Natural killer cell (primary cell): Measurements from ENCODE around the gene LEKR1. TPM values are rescaled to one million over a fixed set of nuclear protein-coding genes. Genes with fewer than 3 reads are reported as not detected.
A peak's percentile ranks its signal among the peaks of the same experiment; 100 is the strongest.

Experiments used
- ATAC-seq, 3 donors: fragments of 150-1000 bp in 2 of 3; fragments of 200-7000 bp in 1 of 3; cut with Tn5 transposase; 1 replicate in 1 of 3; 2 replicates in 2 of 3; pipeline ENCODE4 v1.10.0; 2021; ENCODE audit warnings: mild to moderate bottlenecking in 2 of 3, moderate library complexity in 2 of 3
- DNase-seq, 2 donors: peaks; one replicate each; pipeline versions ENCODE4 v3.0.0 to v3.0.0-alpha.2; 2013 to 2021; ENCODE audit warnings: mixed read lengths in 1 of 2
- H3K27ac ChIP-seq: one replicate; pipeline ENCODE4 v1.5.1; 2013; ENCODE audit warnings: mild to moderate bottlenecking, low read length
- H3K27me3 ChIP-seq: one replicate; pipeline ENCODE4 v1.6.1; 2013; ENCODE audit warnings: low read length; ENCODE audit not compliant: control insufficient read depth, insufficient read depth
- H3K36me3 ChIP-seq: one replicate; pipeline ENCODE4 v1.6.1; 2013; ENCODE audit warnings: low read length; ENCODE audit not compliant: control insufficient read depth, insufficient read depth
- H3K4me1 ChIP-seq: one replicate; pipeline ENCODE4 v1.6.1; 2013; ENCODE audit warnings: low read length; ENCODE audit not compliant: control insufficient read depth, insufficient read depth
- H3K4me3 ChIP-seq: one replicate; pipeline ENCODE4 v1.5.1; 2013; ENCODE audit warnings: low read length
- H3K9me3 ChIP-seq: one replicate; pipeline ENCODE4 v1.6.1; 2013; ENCODE audit warnings: low read length; ENCODE audit not compliant: control insufficient read depth, insufficient read depth
- H3K27ac Mint-ChIP-seq, 2 donors: one replicate each; pipeline ENCODE4 v1.8.0; 2022; ENCODE audit warnings: mild to moderate bottlenecking in 2 of 2, mixed read lengths in 2 of 2, moderate library complexity in 1 of 2
- H3K27me3 Mint-ChIP-seq, 2 donors: one replicate each; pipeline ENCODE4 v1.8.0; 2022; ENCODE audit warnings: low read depth in 2 of 2, mixed read lengths in 2 of 2
- H3K36me3 Mint-ChIP-seq: one replicate; pipeline ENCODE4 v1.8.0; 2022; ENCODE audit warnings: mixed read lengths
- H3K4me1 Mint-ChIP-seq, 2 donors: one replicate each; pipeline ENCODE4 v1.8.0; 2022; ENCODE audit warnings: mixed read lengths in 2 of 2
- H3K4me3 Mint-ChIP-seq: one replicate; pipeline ENCODE4 v1.8.0; 2022; ENCODE audit warnings: mild to moderate bottlenecking, moderate library complexity, mixed read lengths
- H3K9me3 Mint-ChIP-seq, 2 donors: one replicate each; pipeline ENCODE4 v1.8.0; 2022; ENCODE audit warnings: mixed read lengths in 2 of 2
- WGBS: methylation state at CpG from one replicate; pipeline ENCODE4 v1.1.7; 2013; ENCODE audit warnings: missing lambda C conversion rate; ENCODE audit not compliant: insufficient coverage; 5-methylcytosine and 5-hydroxymethylcytosine counted together
- intact Hi-C: fragments of 100-400 bp; cut with micrococcal nuclease; formaldehyde crosslinking; loops from one replicate; pipeline ENCODE4 v1.14.2; 2022
- total RNA-seq, 4 donors: library from RNA; stranded (reverse); fragments of 120-200 nt in 1 of 4; gene quantifications; one replicate each; pipeline versions ENCODE4 v1.2.3 to v1.2.4, GENCODE V29; 2013 to 2022
- TF ChIP-seq, protein P1 (sequence below): fragments of 200-600 bp; IDR thresholded peaks from one replicate; pipeline ENCODE4 v1.8.0; 2022; ENCODE audit warnings: antibody characterized with exemption

LEKR1 gene
- 1 to 10 TPM; 1.1 to 1.7 (median 1.2) TPM for total RNA-seq
- total RNA-seq (2013): 3.4 TPM

DNA sequence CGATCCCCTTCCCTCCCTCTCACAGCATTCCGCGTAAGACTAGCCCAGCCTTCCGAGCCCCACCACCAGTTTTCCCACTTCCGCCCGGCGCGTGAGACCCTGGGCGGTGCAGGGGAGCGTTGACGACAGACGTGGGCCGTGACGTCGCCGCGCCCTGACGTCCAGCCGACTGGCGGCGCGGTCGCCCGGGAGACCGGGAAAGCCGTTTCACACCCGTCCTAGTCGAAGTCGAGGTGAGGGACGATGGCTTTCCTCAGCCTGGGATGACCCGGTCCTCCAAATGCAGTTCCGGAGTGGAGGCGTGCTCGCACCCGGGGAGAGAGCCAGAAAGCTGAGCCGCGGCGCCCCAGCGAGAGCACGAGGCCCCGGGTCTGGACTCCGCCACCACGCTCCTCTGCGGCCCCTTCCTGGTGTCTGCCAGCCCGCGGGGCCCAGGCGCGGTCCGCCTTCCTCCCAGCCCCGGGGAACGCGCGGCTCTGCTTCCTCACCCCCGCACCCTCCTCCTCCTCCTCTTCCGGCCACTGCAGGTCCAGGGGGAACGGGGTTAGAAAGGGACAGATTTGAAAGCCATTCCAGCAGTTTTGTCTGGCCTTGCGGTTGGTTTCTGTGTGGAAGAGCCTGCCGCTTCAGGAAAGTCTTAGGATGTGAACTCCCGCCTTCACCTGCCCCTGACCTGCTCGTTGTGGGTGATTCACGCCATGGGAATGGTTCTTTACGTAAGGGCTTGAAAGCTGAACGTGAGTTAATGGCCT, at the start of gene LEKR1:
LEKR1 (plus strand) TSS at position 210 of the 752 bp plus-strand sequence. CDS start 2,977 bp downstream, outside the sequence.
- Histone ChIP-seq H3K4me1 (peaks cover 9% of the 10 kb centered on the region), H3K36me3 (no peaks in the 10 kb centered on the region), H3K9me3 (no peaks in the 10 kb centered on the region), H3K27me3 (no peaks in the 10 kb centered on the region), H3K27ac (peak within 1 kb of the TSS; percentile 89), H3K4me3 (peak within 1 kb of the TSS; percentile 77)
- peak within 1 kb of the TSS; percentile 96 for H3K4me3 Mint-ChIP-seq
- no peaks in the 10 kb centered on the region for H3K9me3 Mint-ChIP-seq
- peaks cover 16 to 29% of the 10 kb centered on the region in 2 donors for H3K4me1 Mint-ChIP-seq
- intact Hi-C loops: loop anchor here (10.0 kb wide), 1 partner anchor 272 kb away; the partner anchor contains the start of gene SSR3
- WGBS: under 1% methylated on average over 63 of the region's 63 CpGs
- no peaks in the 10 kb centered on the region for H3K27me3 Mint-ChIP-seq
- TF ChIP-seq, protein P1, sequence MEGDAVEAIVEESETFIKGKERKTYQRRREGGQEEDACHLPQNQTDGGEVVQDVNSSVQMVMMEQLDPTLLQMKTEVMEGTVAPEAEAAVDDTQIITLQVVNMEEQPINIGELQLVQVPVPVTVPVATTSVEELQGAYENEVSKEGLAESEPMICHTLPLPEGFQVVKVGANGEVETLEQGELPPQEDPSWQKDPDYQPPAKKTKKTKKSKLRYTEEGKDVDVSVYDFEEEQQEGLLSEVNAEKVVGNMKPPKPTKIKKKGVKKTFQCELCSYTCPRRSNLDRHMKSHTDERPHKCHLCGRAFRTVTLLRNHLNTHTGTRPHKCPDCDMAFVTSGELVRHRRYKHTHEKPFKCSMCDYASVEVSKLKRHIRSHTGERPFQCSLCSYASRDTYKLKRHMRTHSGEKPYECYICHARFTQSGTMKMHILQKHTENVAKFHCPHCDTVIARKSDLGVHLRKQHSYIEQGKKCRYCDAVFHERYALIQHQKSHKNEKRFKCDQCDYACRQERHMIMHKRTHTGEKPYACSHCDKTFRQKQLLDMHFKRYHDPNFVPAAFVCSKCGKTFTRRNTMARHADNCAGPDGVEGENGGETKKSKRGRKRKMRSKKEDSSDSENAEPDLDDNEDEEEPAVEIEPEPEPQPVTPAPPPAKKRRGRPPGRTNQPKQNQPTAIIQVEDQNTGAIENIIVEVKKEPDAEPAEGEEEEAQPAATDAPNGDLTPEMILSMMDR: no peak
- H3K27ac Mint-ChIP-seq: peak within 1 kb of the TSS; percentile 91 to 96
- ATAC-seq: peak; percentile 73 to 81 (median 74)
- peak; percentile 63 to 90 for DNase-seq
- H3K36me3 Mint-ChIP-seq: no peaks in the 10 kb centered on the region

DNA sequence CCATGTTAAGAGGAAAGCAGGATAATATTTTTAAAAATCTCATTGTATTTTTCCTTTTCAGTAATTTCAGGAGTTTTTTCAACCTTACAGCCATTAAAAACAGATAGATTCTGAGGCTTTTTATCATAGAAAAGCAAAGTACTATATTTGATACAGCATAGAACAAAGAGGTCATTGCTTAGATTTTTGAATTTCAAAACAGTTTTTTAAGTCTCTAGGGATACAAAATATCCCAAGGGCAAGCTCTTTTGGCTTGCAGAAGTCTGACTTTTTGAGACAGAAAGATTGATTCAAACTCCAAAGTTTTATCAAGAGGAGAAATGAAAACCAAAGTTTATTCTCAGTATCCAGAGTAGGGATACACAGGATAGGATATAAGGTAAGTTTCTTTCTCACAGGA, 49.3 kb upstream of the LEKR1 start:
- Mint-ChIP-seq H3K36me3 (no peaks in the 10 kb centered on the region), H3K4me3 (no peak overlapping the region), H3K27ac (no peak overlapping the region), H3K27me3 (peaks cover 2 to 11% of the 10 kb centered on the region in 2 donors), H3K9me3 (no peaks in the 10 kb centered on the region), H3K4me1 (no peaks in the 10 kb centered on the region)
- DNase-seq (no peak), ATAC-seq (no peak)
- Histone ChIP-seq H3K4me1 (no peaks in the 10 kb centered on the region), H3K36me3 (no peaks in the 10 kb centered on the region), H3K4me3 (no peak overlapping the region), H3K27me3 (no peaks in the 10 kb centered on the region), H3K27ac (no peak overlapping the region), H3K9me3 (no peaks in the 10 kb centered on the region)
- intact Hi-C loops: no loop called here
- TF ChIP-seq, protein P1: no peak

- Histone ChIP-seq H3K4me1 (no peaks in the 10 kb centered on the region), H3K27me3 (no peaks in the 10 kb centered on the region)
- WGBS: 89% methylated on average over 4 of the region's 4 CpGs
Observed at GRCh38 chr3:156781310-156782230, 44.6 kb upstream of the LEKR1 start.

More at GRCh38 chr3:156781310-156782230, 44.6 kb upstream of the LEKR1 start:
- H3K27me3 Mint-ChIP-seq: peaks cover 0 to 3% of the 10 kb centered on the region in 2 donors
- H3K9me3 Mint-ChIP-seq: no peaks in the 10 kb centered on the region
- ATAC-seq (peak in 1 of 3 donors; percentile 43), DNase-seq (no peak)
- intact Hi-C loops: no loop called here
- Histone ChIP-seq H3K4me3 (no peak overlapping the region), H3K9me3 (no peaks in the 10 kb centered on the region), H3K36me3 (no peaks in the 10 kb centered on the region), H3K27ac (no peak overlapping the region)
- H3K27ac Mint-ChIP-seq: no peak overlapping the region
- TF ChIP-seq, protein P1: no peak
- H3K4me3 Mint-ChIP-seq: no peak overlapping the region
- no peaks in the 10 kb centered on the region for H3K4me1 Mint-ChIP-seq
- no peaks in the 10 kb centered on the region for H3K36me3 Mint-ChIP-seq
